Calu3 (cell line): Measurements from ENCODE around the gene ALLC. TPM values are rescaled to one million over a fixed set of nuclear protein-coding genes. Genes with fewer than 3 reads are reported as not detected.

Experiments used
- BruUV-seq: library from RNA; stranded (reverse); fragments of 400-500 nt; replicated peaks from 2 replicates; lab custom pipeline; 2021; lab: Mats Ljungman, UMichigan
- CTCF ChIA-PET: fragments of 300-600 bp; sonication (Branson Sonifier 250); formaldehyde crosslinking; loops from one replicate; lab custom pipeline; 2022; ENCODE audit warnings: antibody characterized with exemption; lab: Charles Lee
- DNase-seq: peaks from one replicate; pipeline ENCODE4 v3.0.0; 2022
- H3K27ac Mint-ChIP-seq: one replicate; pipeline ENCODE4 v1.8.0; 2022; ENCODE audit warnings: mixed read lengths; ENCODE audit not compliant: unreplicated experiment
- H3K27me3 Mint-ChIP-seq: one replicate; pipeline ENCODE4 v1.8.0; 2022; ENCODE audit warnings: mixed read lengths; ENCODE audit not compliant: unreplicated experiment
- H3K36me3 Mint-ChIP-seq: one replicate; pipeline ENCODE4 v1.8.0; 2022; ENCODE audit warnings: mild to moderate bottlenecking, moderate library complexity, mixed read lengths; ENCODE audit not compliant: insufficient read depth, unreplicated experiment
- H3K4me1 Mint-ChIP-seq: one replicate; pipeline ENCODE4 v1.8.0; 2022; ENCODE audit warnings: mild to moderate bottlenecking, low read depth, mixed read lengths; ENCODE audit not compliant: unreplicated experiment
- H3K4me3 Mint-ChIP-seq: one replicate; pipeline ENCODE4 v1.8.0; 2022; ENCODE audit warnings: mild to moderate bottlenecking, low read depth, moderate library complexity, mixed read lengths; ENCODE audit not compliant: unreplicated experiment
- H3K9me3 Mint-ChIP-seq: one replicate; pipeline ENCODE4 v1.8.0; 2022; ENCODE audit warnings: low read depth, mixed read lengths; ENCODE audit not compliant: unreplicated experiment
- CTCF ChIP-seq: fragments of 200-600 bp; IDR thresholded peaks from one replicate; pipeline ENCODE4 v1.8.0; 2022; ENCODE audit warnings: antibody characterized with exemption; ENCODE audit not compliant: unreplicated experiment
- intact Hi-C: fragments of 100-400 bp; cut with micrococcal nuclease; formaldehyde crosslinking; loops from one replicate; pipeline ENCODE4 v1.10.0; 2022; ENCODE audit not compliant: unreplicated experiment
- total RNA-seq: library from RNA; stranded (reverse); gene quantifications from 2 replicates; pipeline ENCODE4 v1.2.3, GENCODE V29; 2022

ALLC gene
- total RNA-seq, 1 experiment from 2014 or later, result not detected

- DNase-seq, result no peak
- no TSS peak for BruUV-seq
- TF ChIP-seq CTCF, result no peak
These were observed 23.6 kb downstream of the ALLC start for GRCh38 chr2:3681625-3682024.

GRCh38 chr2:3682811-3683210 is 24.8 kb downstream of the ALLC start:
- Mint-ChIP-seq H3K27me3 (peaks cover 53% of the 10 kb centered on the region), H3K36me3 (no peaks in the 10 kb centered on the region), H3K9me3 (peaks cover 3% of the 10 kb centered on the region), H3K27ac (no peak overlapping the region), H3K4me1 (no peaks in the 10 kb centered on the region), H3K4me3 (no peak overlapping the region)
- BruUV-seq, result no TSS peak
- CTCF ChIA-PET, result no interaction called here
- TF ChIP-seq CTCF, result no peak
- intact Hi-C loops, result no loop called here
- DNase-seq, result no peak

More at GRCh38 chr2:3681625-3682024, 23.6 kb downstream of the ALLC start:
- Mint-ChIP-seq H3K36me3 (no peaks in the 10 kb centered on the region), H3K27me3 (peaks cover 62% of the 10 kb centered on the region), H3K4me3 (no peak overlapping the region), H3K4me1 (no peaks in the 10 kb centered on the region), H3K9me3 (peaks cover 3% of the 10 kb centered on the region), H3K27ac (no peak overlapping the region)
- CTCF ChIA-PET, result no interaction called here
- intact Hi-C loops, result no loop called here

- no peak overlapping the region for H3K27ac Mint-ChIP-seq
- intact Hi-C loops, result no loop called here
- DNase-seq, result no peak
- H3K36me3 Mint-ChIP-seq, result no peaks in the 10 kb centered on the region
- BruUV-seq, result no TSS peak
- H3K4me3 Mint-ChIP-seq, result no peak overlapping the region
- H3K4me1 Mint-ChIP-seq, result no peaks in the 10 kb centered on the region
- peaks cover 42% of the 10 kb centered on the region for H3K27me3 Mint-ChIP-seq
- H3K9me3 Mint-ChIP-seq, result peaks cover 3% of the 10 kb centered on the region
- CTCF ChIA-PET, result no interaction called here
- TF ChIP-seq CTCF, result no peak
These were observed 25.9 kb downstream of the ALLC start for GRCh38 chr2:3683748-3684454.

- CTCF ChIA-PET, result interaction anchor here (0.6 kb wide), 1 partner anchor 11 kb away, joined by 3 read pairs; no protein-coding TSS in a partner anchor
- no peak for TF ChIP-seq CTCF
- Mint-ChIP-seq H3K36me3 (no peaks in the 10 kb centered on the region), H3K27me3 (peaks cover 14% of the 10 kb centered on the region), H3K27ac (peak overlapping the region; percentile 77), H3K4me1 (no peaks in the 10 kb centered on the region), H3K4me3 (no peak overlapping the region), H3K9me3 (peaks cover 1% of the 10 kb centered on the region)
- BruUV-seq, result no TSS peak
- intact Hi-C loops, result loop anchor here (10.0 kb wide), 1 partner anchor 365 kb away; no protein-coding TSS in a partner anchor
- no peak for DNase-seq
These were observed 32.2 kb downstream of the ALLC start for GRCh38 chr2:3689998-3690748.
